ENCODE results near the gene RAB20. TPM values are rescaled to one million over a fixed set of nuclear protein-coding genes. Genes with fewer than 3 reads are reported as not detected.

RAB20 gene
- total and polyA plus RNA-seq, 8 donors = 9.3 to 23.6 (median 14.2) TPM

DNA sequence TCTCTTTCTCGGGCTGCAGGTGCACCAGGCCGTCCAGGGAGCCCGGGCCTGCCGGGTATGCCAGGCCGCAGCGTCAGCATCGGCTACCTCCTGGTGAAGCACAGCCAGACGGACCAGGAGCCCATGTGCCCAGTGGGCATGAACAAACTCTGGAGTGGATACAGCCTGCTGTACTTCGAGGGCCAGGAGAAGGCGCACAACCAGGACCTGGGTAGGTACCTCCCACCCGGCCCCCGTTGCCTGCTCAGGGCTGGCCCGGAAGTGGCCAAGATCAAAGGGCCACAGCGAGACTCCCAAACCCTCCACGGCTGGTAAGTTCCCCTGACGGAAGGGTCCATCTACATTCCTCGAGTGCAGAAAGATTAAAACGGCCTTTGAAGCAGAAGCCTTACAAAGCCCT is 55.1 kb downstream of the RAB20 start:
- peak overlapping the region; percentile 62 to 91 (median 76) for H3K27ac ChIP-seq
- no peak for FAIRE-seq
- H3K4me1 ChIP-seq = peaks cover 9 to 19% (median 14%) of the 10 kb centered on the region in 3 donors
- 33 to 38% methylated on average over 18 of the region's 18 CpGs for WGBS, 2 donors
- DNase-seq = peak in 3 of 6 donors; percentile 24 to 81 (median 31)
- peak in 2 of 4 donors; percentile 1 to 2 for ATAC-seq
- intact Hi-C loops (cut with DNase I) = no loop called here
- H3K27me3 ChIP-seq = no peaks in the 10 kb centered on the region
- H3K4me3 ChIP-seq = no peak overlapping the region
- TF ChIP-seq, protein P1, sequence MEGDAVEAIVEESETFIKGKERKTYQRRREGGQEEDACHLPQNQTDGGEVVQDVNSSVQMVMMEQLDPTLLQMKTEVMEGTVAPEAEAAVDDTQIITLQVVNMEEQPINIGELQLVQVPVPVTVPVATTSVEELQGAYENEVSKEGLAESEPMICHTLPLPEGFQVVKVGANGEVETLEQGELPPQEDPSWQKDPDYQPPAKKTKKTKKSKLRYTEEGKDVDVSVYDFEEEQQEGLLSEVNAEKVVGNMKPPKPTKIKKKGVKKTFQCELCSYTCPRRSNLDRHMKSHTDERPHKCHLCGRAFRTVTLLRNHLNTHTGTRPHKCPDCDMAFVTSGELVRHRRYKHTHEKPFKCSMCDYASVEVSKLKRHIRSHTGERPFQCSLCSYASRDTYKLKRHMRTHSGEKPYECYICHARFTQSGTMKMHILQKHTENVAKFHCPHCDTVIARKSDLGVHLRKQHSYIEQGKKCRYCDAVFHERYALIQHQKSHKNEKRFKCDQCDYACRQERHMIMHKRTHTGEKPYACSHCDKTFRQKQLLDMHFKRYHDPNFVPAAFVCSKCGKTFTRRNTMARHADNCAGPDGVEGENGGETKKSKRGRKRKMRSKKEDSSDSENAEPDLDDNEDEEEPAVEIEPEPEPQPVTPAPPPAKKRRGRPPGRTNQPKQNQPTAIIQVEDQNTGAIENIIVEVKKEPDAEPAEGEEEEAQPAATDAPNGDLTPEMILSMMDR (IDR thresholded peaks at IDR 0.05) = no peak
- H3K9me3 ChIP-seq = no peaks in the 10 kb centered on the region
- peaks cover 0 to 5% (median 0%) of the 10 kb centered on the region in 3 donors for H3K36me3 ChIP-seq

DNA sequence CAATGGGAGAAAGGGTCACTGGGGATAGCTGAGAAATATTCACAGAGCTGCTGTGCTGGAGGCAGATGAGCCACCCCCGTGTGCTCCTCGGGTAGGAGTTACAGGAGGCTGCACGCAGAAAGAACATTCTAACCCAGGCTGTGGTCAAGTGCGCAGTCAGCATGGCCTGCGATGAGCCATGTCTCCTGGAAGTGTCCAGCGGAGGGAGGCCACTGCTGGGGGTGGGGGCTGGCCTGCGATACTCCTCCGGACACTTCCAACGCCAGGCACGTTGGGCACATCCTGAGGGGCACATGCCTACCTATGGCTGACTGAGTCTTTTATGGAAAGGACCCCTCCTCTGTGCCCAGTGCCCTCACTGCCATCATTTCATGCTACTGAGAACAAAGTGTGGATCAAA is 55.9 kb downstream of the RAB20 start:
- H3K27me3 ChIP-seq = no peaks in the 10 kb centered on the region
- H3K4me1 ChIP-seq = peaks cover 9 to 19% (median 14%) of the 10 kb centered on the region in 3 donors
- FAIRE-seq (no peak), ATAC-seq (no peak), DNase-seq (no peak)
- 97% methylated on average over 10 of the region's 10 CpGs for WGBS, 2 donors
- intact Hi-C loops (cut with DNase I) = no loop called here
- H3K9me3 ChIP-seq = no peaks in the 10 kb centered on the region
- peaks cover 0 to 5% (median 0%) of the 10 kb centered on the region in 3 donors for H3K36me3 ChIP-seq
- H3K4me3 ChIP-seq = no peak overlapping the region
- TF ChIP-seq, protein P1 (IDR thresholded peaks at IDR 0.05) = no peak
- H3K27ac ChIP-seq = no peak overlapping the region

DNA sequence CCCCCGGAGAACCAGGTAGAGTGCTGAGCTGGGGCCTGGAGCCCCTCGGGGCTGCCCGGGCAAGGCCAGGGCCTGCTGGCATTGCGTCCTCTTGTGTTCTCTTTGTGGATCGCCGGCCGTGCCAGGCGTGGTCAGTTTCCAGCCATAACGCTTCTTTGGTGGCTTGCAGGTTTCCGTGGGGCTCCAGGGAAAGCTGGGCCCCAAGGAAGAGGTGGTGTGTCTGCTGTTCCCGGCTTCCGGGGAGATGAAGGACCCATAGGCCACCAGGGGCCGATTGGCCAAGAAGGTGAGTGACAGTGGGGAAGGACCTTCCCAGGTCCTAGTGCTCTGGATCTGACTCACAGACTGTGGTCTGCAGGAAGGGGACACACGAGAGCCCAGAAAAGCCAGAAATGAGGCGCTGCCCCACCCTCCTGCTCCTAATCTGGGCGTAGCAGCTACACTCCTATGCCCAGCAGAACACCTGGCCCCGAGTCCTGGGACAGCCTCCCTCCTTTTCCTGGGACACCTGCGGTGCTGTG is 57.5 kb downstream of the RAB20 start:
- Histone ChIP-seq H3K4me3 (no peak overlapping the region), H3K36me3 (peaks cover 0 to 5% (median 0%) of the 10 kb centered on the region in 3 donors), H3K4me1 (peaks cover 9 to 19% (median 14%) of the 10 kb centered on the region in 3 donors), H3K9me3 (no peaks in the 10 kb centered on the region), H3K27me3 (no peaks in the 10 kb centered on the region), H3K27ac (no peak overlapping the region)
- FAIRE-seq (no peak), DNase-seq (peak in 1 of 6 donors; percentile 19), ATAC-seq (no peak)
- TF ChIP-seq, protein P1 (IDR thresholded peaks at IDR 0.05) = no peak
- intact Hi-C loops (cut with DNase I) = no loop called here
- 93 to 96% methylated on average over 18 of the region's 18 CpGs for WGBS, 2 donors

DNA sequence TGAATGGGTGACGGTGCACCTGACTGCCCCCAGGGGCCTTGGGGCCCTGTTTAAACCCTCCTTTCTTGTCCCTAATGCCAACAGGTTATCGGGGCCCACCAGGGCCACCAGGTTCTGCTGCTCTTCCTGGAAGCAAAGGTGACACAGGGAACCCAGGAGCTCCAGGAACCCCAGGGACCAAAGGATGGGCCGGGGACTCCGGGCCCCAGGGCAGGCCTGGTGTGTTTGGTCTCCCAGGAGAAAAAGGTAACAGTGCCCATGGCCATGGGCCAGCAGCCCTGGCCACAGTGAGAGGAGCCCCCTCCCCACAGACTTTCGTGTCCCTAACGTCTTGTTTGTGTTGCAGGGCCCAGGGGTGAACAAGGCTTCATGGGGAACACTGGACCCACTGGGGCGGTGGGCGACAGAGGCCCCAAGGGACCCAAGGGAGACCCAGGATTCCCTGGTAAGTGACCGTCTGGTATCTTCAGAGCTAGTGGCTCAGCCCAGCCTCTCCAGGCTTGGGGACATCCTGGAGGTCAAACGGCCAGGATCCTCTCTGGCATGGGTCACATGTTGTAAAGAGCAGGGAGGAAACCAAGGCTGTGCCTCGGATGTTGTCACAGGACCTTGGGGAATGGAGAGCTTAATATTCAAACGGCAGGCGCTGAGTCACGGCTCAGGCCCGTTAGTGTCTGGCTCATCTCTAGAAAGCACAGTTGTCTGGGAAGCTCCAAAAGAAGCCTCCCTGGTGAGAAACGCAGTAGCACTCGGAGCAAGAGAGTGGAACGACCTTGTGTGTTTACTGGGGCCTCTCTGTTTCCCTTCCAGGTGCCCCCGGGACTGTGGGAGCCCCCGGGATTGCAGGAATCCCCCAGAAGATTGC is 58.3 kb downstream of the RAB20 start:
- no peaks in the 10 kb centered on the region for H3K9me3 ChIP-seq
- H3K27me3 ChIP-seq = no peaks in the 10 kb centered on the region
- peak in 2 of 6 donors; percentile 13 to 50 for DNase-seq
- peaks cover 9 to 14% (median 12%) of the 10 kb centered on the region in 3 donors for H3K4me1 ChIP-seq
- TF ChIP-seq, protein P1 (IDR thresholded peaks at IDR 0.05) = no peak
- no peak overlapping the region for H3K4me3 ChIP-seq
- peaks cover 0 to 5% (median 0%) of the 10 kb centered on the region in 3 donors for H3K36me3 ChIP-seq
- no peak for ATAC-seq
- 74% methylated on average over 20 of the region's 20 CpGs for WGBS, 2 donors
- FAIRE-seq = no peak
- H3K27ac ChIP-seq = no peak overlapping the region
- intact Hi-C loops (cut with DNase I) = no loop called here
